H9 (cell line): ENCODE results near the gene DNAH11. TPM values are rescaled to one million over a fixed set of nuclear protein-coding genes. Genes with fewer than 3 reads are reported as not detected.
"Not testable (repeated sequence)": the region's sequence is repeated elsewhere in the genome, so short reads cannot be mapped to it uniquely, and the experiment has no call there.

Source experiments
- DNase-seq: peaks from one replicate; pipeline ENCODE4 v3.0.0-alpha.2; 2017
- H2AFZ ChIP-seq: one replicate; pipeline ENCODE4 v1.6.1; 2013; ENCODE audit warnings: mild to moderate bottlenecking, low read length, control low read depth, moderate library complexity
- H2AK5ac ChIP-seq: 2 replicates; pipeline ENCODE4 v1.6.1; 2013; ENCODE audit warnings: low read length, control low read depth, mixed read lengths; ENCODE audit not compliant: insufficient read length
- H2BK120ac ChIP-seq: one replicate; pipeline ENCODE4 v1.6.1; 2013; ENCODE audit warnings: low read depth, mild to moderate bottlenecking, low read length, control low read depth, inconsistent platforms; ENCODE audit not compliant: poor library complexity, severe bottlenecking
- H2BK12ac ChIP-seq: 2 replicates; pipeline ENCODE4 v1.6.1; 2013; ENCODE audit warnings: low read length, control low read depth, mixed read lengths, low read depth; ENCODE audit not compliant: insufficient read length
- H2BK15ac ChIP-seq: 2 replicates; pipeline ENCODE4 v1.6.1; 2013; ENCODE audit warnings: low read depth, low read length, control low read depth
- H2BK20ac ChIP-seq: one replicate; pipeline ENCODE4 v1.6.1; 2013; ENCODE audit warnings: low read depth, mild to moderate bottlenecking, low read length, control low read depth, inconsistent platforms; ENCODE audit not compliant: poor library complexity, severe bottlenecking
- H2BK5ac ChIP-seq: 2 replicates; pipeline ENCODE4 v1.6.1; 2013; ENCODE audit warnings: low read length, control low read depth, mixed read lengths; ENCODE audit not compliant: insufficient read length
- H3K14ac ChIP-seq: 2 replicates; pipeline ENCODE4 v1.6.1; 2013; ENCODE audit warnings: low read length, control low read depth; ENCODE audit not compliant: insufficient read depth
- H3K18ac ChIP-seq: 2 replicates; pipeline ENCODE4 v1.6.1; 2013; ENCODE audit warnings: low read depth, mild to moderate bottlenecking, mixed read lengths, low read length, control low read depth; ENCODE audit not compliant: insufficient read length
- H3K23ac ChIP-seq: 2 replicates; pipeline ENCODE4 v1.6.1; 2013; ENCODE audit warnings: low read length, control low read depth, mixed read lengths, low read depth; ENCODE audit not compliant: insufficient read length
- H3K23me2 ChIP-seq: 2 replicates; pipeline ENCODE4 v1.6.1; 2013; ENCODE audit warnings: low read depth, mild to moderate bottlenecking, mixed read lengths, low read length, control low read depth; ENCODE audit not compliant: insufficient read length, poor library complexity, severe bottlenecking
- H3K27ac ChIP-seq: 2 replicates; pipeline ENCODE4 v1.5.1; 2013; ENCODE audit warnings: low read length, control low read depth, mixed read lengths, low read depth; ENCODE audit not compliant: insufficient read length
- H3K27me3 ChIP-seq: 2 replicates; pipeline ENCODE4 v1.6.1; 2013; ENCODE audit warnings: low read length, control low read depth, inconsistent platforms; ENCODE audit not compliant: insufficient read depth
- H3K4ac ChIP-seq: 2 replicates; pipeline ENCODE4 v1.6.1; 2013; ENCODE audit warnings: low read depth, mild to moderate bottlenecking, control low read depth, inconsistent platforms, low read length, moderate library complexity
- H3K4me1 ChIP-seq: 2 replicates; pipeline ENCODE4 v1.6.1; 2013; ENCODE audit warnings: low read length, control low read depth, inconsistent platforms; ENCODE audit not compliant: insufficient read depth
- H3K4me2 ChIP-seq: 2 replicates; pipeline ENCODE4 v1.6.1; 2013; ENCODE audit warnings: low read length, control low read depth, mixed read lengths; ENCODE audit not compliant: insufficient read length, insufficient read depth
- H3K56ac ChIP-seq: 2 replicates; pipeline ENCODE4 v1.6.1; 2013; ENCODE audit warnings: low read depth, mild to moderate bottlenecking, mixed read lengths, low read length, control low read depth; ENCODE audit not compliant: insufficient read length
- H3K79me1 ChIP-seq: 2 replicates; pipeline ENCODE4 v1.6.1; 2013; ENCODE audit warnings: low read depth, mild to moderate bottlenecking, moderate library complexity, low read length, control low read depth, inconsistent platforms; ENCODE audit not compliant: insufficient read depth, poor library complexity, severe bottlenecking
- H3K79me2 ChIP-seq: 2 replicates; pipeline ENCODE4 v1.6.1; 2013; ENCODE audit warnings: low read length, control low read depth, inconsistent platforms; ENCODE audit not compliant: insufficient read depth
- H3K9ac ChIP-seq: 2 replicates; pipeline ENCODE4 v1.6.1; 2013; ENCODE audit warnings: low read length, control low read depth, mixed read lengths; ENCODE audit not compliant: insufficient read length; ENCODE audit errors: extremely low read depth
- H3K9me3 ChIP-seq: one replicate; pipeline ENCODE4 v1.6.1; 2013; ENCODE audit warnings: low read depth, low read length, inconsistent platforms; ENCODE audit not compliant: control insufficient read depth
- H3T11ph ChIP-seq: one replicate; pipeline ENCODE4 v1.6.1; 2013; ENCODE audit warnings: mild to moderate bottlenecking, low read length, control low read depth, inconsistent platforms
- H4K20me1 ChIP-seq: one replicate; pipeline ENCODE4 v1.6.1; 2013; ENCODE audit not compliant: control insufficient read depth, insufficient read length, insufficient read depth
- H4K5ac ChIP-seq: 2 replicates; pipeline ENCODE4 v1.6.1; 2013; ENCODE audit warnings: low read depth, mild to moderate bottlenecking, mixed read lengths, low read length, control low read depth; ENCODE audit not compliant: insufficient read length
- H4K8ac ChIP-seq: replicated peaks from 2 replicates; pipeline ENCODE4 v1.6.1; 2013; ENCODE audit warnings: low read length, control low read depth, mixed read lengths, low read depth; ENCODE audit not compliant: insufficient read length
- H4K91ac ChIP-seq: 2 replicates; pipeline ENCODE4 v1.6.1; 2013; ENCODE audit warnings: low read depth, mild to moderate bottlenecking, moderate library complexity, mixed read lengths, low read length, control low read depth; ENCODE audit not compliant: insufficient read length
- H3K27ac Mint-ChIP-seq, 3 experiments: 2 replicates in 2 of 3; 3 replicates in 1 of 3; pipeline ENCODE4 v1.8.0; 2020 to 2021; ENCODE audit warnings: mixed read lengths in 3 of 3, mild to moderate bottlenecking in 1 of 3, moderate library complexity in 1 of 3
- H3K27me3 Mint-ChIP-seq: 2 replicates; pipeline ENCODE4 v1.8.0; 2021; ENCODE audit warnings: low read depth, mild to moderate bottlenecking, moderate library complexity, mixed read lengths
- H3K36me3 Mint-ChIP-seq, 3 experiments: 2 replicates in 2 of 3; 3 replicates in 1 of 3; pipeline ENCODE4 v1.8.0; 2020 to 2021; ENCODE audit warnings: low read depth in 3 of 3, mixed read lengths in 3 of 3; ENCODE audit not compliant: insufficient read depth in 1 of 3
- H3K4me1 Mint-ChIP-seq, 2 experiments: 2 replicates each; pipeline ENCODE4 v1.8.0; 2020; ENCODE audit warnings: mixed read lengths in 2 of 2
- H3K4me3 Mint-ChIP-seq, 2 experiments: 2 replicates in 1 of 2; 3 replicates in 1 of 2; pipeline ENCODE4 v1.8.0; 2020 to 2021; ENCODE audit warnings: mild to moderate bottlenecking in 2 of 2, mixed read lengths in 2 of 2, moderate library complexity in 1 of 2
- H3K9me3 Mint-ChIP-seq, 2 experiments: 2 replicates in 1 of 2; 3 replicates in 1 of 2; pipeline ENCODE4 v1.8.0; 2020; ENCODE audit warnings: mild to moderate bottlenecking in 2 of 2, mixed read lengths in 2 of 2, moderate library complexity in 1 of 2
- WGBS: extraction: QIAGEN DNeasy Blood & Tissue Kit; methylation state at CpG from one replicate; pipeline ENCODE4 v1.1.7; 2013; ENCODE audit warnings: missing lambda C conversion rate, low lambda C conversion rate, mixed read lengths; ENCODE audit not compliant: insufficient read length; ENCODE audit errors: extremely low coverage; 5-methylcytosine and 5-hydroxymethylcytosine counted together
- total RNA-seq: library from RNA; stranded (reverse); gene quantifications from 2 replicates; pipeline ENCODE4 v1.2.1, GENCODE V29; 2021
- TF ChIP-seq, protein P1 (sequence below): fragments of 200-600 bp; sonication (generic); conservative IDR thresholded peaks from 3 replicates; pipeline ENCODE4 v1.8.0; 2021; ENCODE audit warnings: antibody characterized with exemption, mild to moderate bottlenecking

Gene DNAH11
- total RNA-seq, 1 experiment from 2014 or later, result 2.5 TPM

DNA sequence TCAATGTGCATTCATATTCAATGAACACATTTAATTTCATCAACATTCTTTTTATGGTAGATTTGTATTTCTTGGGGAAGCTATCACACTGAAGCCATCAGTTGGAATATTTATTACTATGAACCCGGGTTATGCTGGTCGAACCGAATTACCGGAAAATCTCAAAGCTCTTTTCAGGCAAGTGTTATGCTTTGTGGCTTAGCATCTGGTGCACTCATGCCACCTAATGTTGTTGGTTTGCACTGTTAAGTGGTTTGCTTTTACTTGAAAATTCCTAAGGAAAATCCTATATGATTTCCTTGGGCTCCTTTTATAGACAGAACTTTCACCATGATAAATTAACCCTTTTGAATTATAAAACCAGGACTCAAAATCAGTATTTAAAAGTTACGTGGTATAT is 147.9 kb downstream of the DNAH11 start:
- Histone ChIP-seq H2AFZ (no peak overlapping the region), H3K4ac (no peak overlapping the region), H3K9ac (no peak overlapping the region), H3K18ac (no peak overlapping the region), H4K5ac (no peak overlapping the region), H2BK15ac (no peak overlapping the region), H2BK12ac (no peak overlapping the region), H3K79me2 (no peaks in the 10 kb centered on the region), H4K8ac (no peak overlapping the region), H3K4me2 (no peak overlapping the region), H3K27ac (no peak overlapping the region), H3K14ac (no peak overlapping the region), H3K56ac (no peak overlapping the region), H3K79me1 (no peaks in the 10 kb centered on the region), H3K4me1 (no peaks in the 10 kb centered on the region), H3T11ph (no peak overlapping the region), H2AK5ac (no peak overlapping the region), H3K9me3 (no peaks in the 10 kb centered on the region), H2BK5ac (no peak overlapping the region), H2BK20ac (no peak overlapping the region), H4K20me1 (no peaks in the 10 kb centered on the region), H2BK120ac (no peak overlapping the region), H3K23me2 (no peaks in the 10 kb centered on the region), H4K91ac (no peak overlapping the region), H3K23ac (no peak overlapping the region), H3K27me3 (no peaks in the 10 kb centered on the region)
- TF ChIP-seq, protein P1, sequence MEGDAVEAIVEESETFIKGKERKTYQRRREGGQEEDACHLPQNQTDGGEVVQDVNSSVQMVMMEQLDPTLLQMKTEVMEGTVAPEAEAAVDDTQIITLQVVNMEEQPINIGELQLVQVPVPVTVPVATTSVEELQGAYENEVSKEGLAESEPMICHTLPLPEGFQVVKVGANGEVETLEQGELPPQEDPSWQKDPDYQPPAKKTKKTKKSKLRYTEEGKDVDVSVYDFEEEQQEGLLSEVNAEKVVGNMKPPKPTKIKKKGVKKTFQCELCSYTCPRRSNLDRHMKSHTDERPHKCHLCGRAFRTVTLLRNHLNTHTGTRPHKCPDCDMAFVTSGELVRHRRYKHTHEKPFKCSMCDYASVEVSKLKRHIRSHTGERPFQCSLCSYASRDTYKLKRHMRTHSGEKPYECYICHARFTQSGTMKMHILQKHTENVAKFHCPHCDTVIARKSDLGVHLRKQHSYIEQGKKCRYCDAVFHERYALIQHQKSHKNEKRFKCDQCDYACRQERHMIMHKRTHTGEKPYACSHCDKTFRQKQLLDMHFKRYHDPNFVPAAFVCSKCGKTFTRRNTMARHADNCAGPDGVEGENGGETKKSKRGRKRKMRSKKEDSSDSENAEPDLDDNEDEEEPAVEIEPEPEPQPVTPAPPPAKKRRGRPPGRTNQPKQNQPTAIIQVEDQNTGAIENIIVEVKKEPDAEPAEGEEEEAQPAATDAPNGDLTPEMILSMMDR, result no peak
- WGBS, result no CpG with 5 or more reads among the region's 5 CpGs
- H3K27me3 Mint-ChIP-seq, result no peaks in the 10 kb centered on the region
- H3K4me3 Mint-ChIP-seq, result no peak overlapping the region
- no peak for DNase-seq
- no peak overlapping the region for H3K27ac Mint-ChIP-seq
- H3K9me3 Mint-ChIP-seq, result peaks cover 4 to 7% of the 10 kb centered on the region in 2 experiments; a peak in 3 of 5 replicates
- H3K4me1 Mint-ChIP-seq, result peaks cover 10 to 12% of the 10 kb centered on the region in 2 experiments
- H3K36me3 Mint-ChIP-seq, result peaks cover 0 to 9% (median 3%) of the 10 kb centered on the region in 3 experiments; a peak in 4 of 7 replicates

DNA sequence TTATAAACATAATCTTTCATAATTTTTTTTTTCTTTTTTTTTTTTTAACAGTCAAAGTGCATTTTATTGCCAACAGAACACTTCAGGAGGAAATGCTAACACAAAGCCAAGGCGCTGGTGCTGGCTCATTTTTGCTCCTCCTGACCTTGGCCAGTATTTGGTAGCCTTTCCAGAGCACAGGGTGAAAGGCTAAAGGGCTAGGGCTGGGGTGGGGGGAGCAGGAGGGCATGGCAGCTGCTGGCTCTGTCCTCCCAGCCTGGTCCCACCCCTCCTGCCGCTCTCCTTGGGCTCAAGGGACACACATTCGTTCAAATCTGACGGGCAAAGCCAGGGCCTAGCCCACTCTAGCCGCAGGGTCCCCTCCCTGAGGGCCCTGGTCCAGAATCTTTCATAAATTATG is 148.3 kb downstream of the DNAH11 start:
- H3K4ac ChIP-seq, H3K23ac ChIP-seq, H2AK5ac ChIP-seq, H3K79me2 ChIP-seq, H2BK120ac ChIP-seq, H4K8ac ChIP-seq, H2AFZ ChIP-seq, H3K27me3 Mint-ChIP-seq, H3K9me3 Mint-ChIP-seq, H4K5ac ChIP-seq, H2BK12ac ChIP-seq, H3K4me3 Mint-ChIP-seq, H3K27me3 ChIP-seq, H3K23me2 ChIP-seq, H3K18ac ChIP-seq, H2BK5ac ChIP-seq, H3K27ac Mint-ChIP-seq, DNase-seq, H3K4me2 ChIP-seq, H3K79me1 ChIP-seq, H3K56ac ChIP-seq, H4K91ac ChIP-seq, H3T11ph ChIP-seq, H3K14ac ChIP-seq, H4K20me1 ChIP-seq, H2BK20ac ChIP-seq, H3K9me3 ChIP-seq, H3K36me3 Mint-ChIP-seq, H3K9ac ChIP-seq, H3K4me1 ChIP-seq, H2BK15ac ChIP-seq, H3K27ac ChIP-seq: not testable (repeated sequence)
- peaks cover 10 to 12% of the 10 kb centered on the region in 2 experiments for H3K4me1 Mint-ChIP-seq
- WGBS, result no CpG with 5 or more reads among the region's 5 CpGs
